Activated T-cell treated with anti-CD3 and anti-CD28 coated beads for 1 hour (primary cell): Measurements from ENCODE around the gene RBM19.

Source experiments
- DNase-seq: peaks from one replicate; pipeline ENCODE4 v3.0.0-alpha.2; 2020; ENCODE audit warnings: low read depth

The RBM19 gene

GRCh38 chr12:113804961-113805600 lies 161.0 kb downstream of the RBM19 start:
- DNase-seq, result no peak

GRCh38 chr12:113803759-113804140 lies 162.4 kb downstream of the RBM19 start:
- DNase-seq, result no peak

- DNase-seq, result no peak
Observed at GRCh38 chr12:113802966-113803758, 163.0 kb downstream of the RBM19 start.

GRCh38 chr12:113802000-113802749 lies 163.9 kb downstream of the RBM19 start:
- DNase-seq, result no peak

- DNase-seq, result no peak
Observed at GRCh38 chr12:113800201-113800600, 165.9 kb downstream of the RBM19 start.

- DNase-seq, result no peak
Observed at GRCh38 chr12:113798552-113798951, 167.6 kb downstream of the RBM19 start.

- DNase-seq, result no peak
Observed at GRCh38 chr12:113797535-113797868, 168.6 kb downstream of the RBM19 start.

- no peak for DNase-seq
Observed at GRCh38 chr12:113796852-113797534, 169.1 kb downstream of the RBM19 start.

GRCh38 chr12:113796066-113796827 lies 169.9 kb downstream of the RBM19 start:
- no peak for DNase-seq

- DNase-seq, result no peak
Observed at GRCh38 chr12:113795445-113795844, 170.7 kb downstream of the RBM19 start.

- DNase-seq, result no peak
Observed at GRCh38 chr12:113794774-113795173, 171.4 kb downstream of the RBM19 start.

GRCh38 chr12:113793250-113793649 lies 172.9 kb downstream of the RBM19 start:
- DNase-seq, result no peak

GRCh38 chr12:113792450-113792849 lies 173.7 kb downstream of the RBM19 start:
- no peak for DNase-seq

GRCh38 chr12:113788020-113788856 lies 177.9 kb downstream of the RBM19 start:
- no peak for DNase-seq

GRCh38 chr12:113786107-113786506 lies 180.0 kb downstream of the RBM19 start:
- no peak for DNase-seq

- DNase-seq, result no peak
Observed at GRCh38 chr12:113783811-113784210, 182.3 kb downstream of the RBM19 start.

- DNase-seq, result no peak
Observed at GRCh38 chr12:113782873-113783272, 183.3 kb downstream of the RBM19 start.

GRCh38 chr12:113781415-113782198 lies 184.5 kb downstream of the RBM19 start:
- no peak for DNase-seq

- DNase-seq, result no peak
Observed at GRCh38 chr12:113779774-113780173, 186.4 kb downstream of the RBM19 start.
